Lung (tissue), 12 donors: Measurements from ENCODE around the gene INO80B. TPM values are rescaled to one million over a fixed set of nuclear protein-coding genes. Genes with fewer than 3 reads are reported as not detected.

Source experiments
- ATAC-seq: fragments of 200-7000 bp; cut with Tn5 transposase; one replicate; pipeline ENCODE4 v1.9.1; 2020; ENCODE audit warnings: moderate number of reproducible peaks; ENCODE audit not compliant: insufficient read depth, low FRiP score
- DNase-seq, 3 donors: peaks; one replicate each; pipeline ENCODE4 v3.0.0-alpha.2; 2013 to 2017
- H3K27ac ChIP-seq, 2 donors: one replicate each; pipeline ENCODE4 v1.5.1; 2013; ENCODE audit warnings: mild to moderate bottlenecking in 2 of 2, moderate library complexity in 2 of 2, control low read depth in 1 of 2, inconsistent platforms in 1 of 2, low read depth in 1 of 2, low read length in 1 of 2
- H3K27me3 ChIP-seq, 3 donors: one replicate each; pipeline ENCODE4 v1.5.1; 2013; ENCODE audit warnings: low read length in 2 of 3; ENCODE audit not compliant: control insufficient read depth in 3 of 3, insufficient read depth in 3 of 3
- H3K36me3 ChIP-seq, 4 donors: one replicate each; pipeline ENCODE4 v1.5.1; 2013; ENCODE audit warnings: low read length in 4 of 4, mild to moderate bottlenecking in 1 of 4, moderate library complexity in 1 of 4; ENCODE audit not compliant: control insufficient read depth in 4 of 4, insufficient read depth in 4 of 4
- H3K4me1 ChIP-seq, 5 donors: one replicate each; pipeline ENCODE4 v1.5.1; 2013; ENCODE audit warnings: low read length in 5 of 5, mild to moderate bottlenecking in 2 of 5, moderate library complexity in 1 of 5; ENCODE audit not compliant: control insufficient read depth in 5 of 5, insufficient read depth in 5 of 5
- H3K4me3 ChIP-seq: one replicate; pipeline ENCODE4 v1.5.1; 2013; ENCODE audit warnings: mild to moderate bottlenecking, control low read depth, moderate library complexity
- H3K9ac ChIP-seq, 2 donors: one replicate each; pipeline ENCODE4 v1.5.1; 2013; ENCODE audit warnings: low read length in 2 of 2, control low read depth in 1 of 2; ENCODE audit not compliant: insufficient read depth in 1 of 2
- H3K9me3 ChIP-seq, 4 donors: one replicate each; pipeline ENCODE4 v1.5.1; 2013; ENCODE audit warnings: low read length in 3 of 4, mild to moderate bottlenecking in 1 of 4, moderate library complexity in 1 of 4; ENCODE audit not compliant: control insufficient read depth in 4 of 4, insufficient read depth in 3 of 4
- WGBS, 2 donors: extraction: QIAGEN DNeasy Blood & Tissue Kit; methylation state at CpG; one replicate each; pipeline ENCODE4 v1.1.7; 2013; 5-methylcytosine and 5-hydroxymethylcytosine counted together
- polyA plus RNA-seq, 2 donors: library from polyadenylated mRNA; stranded (reverse); fragments of 200-250 nt; gene quantifications; one replicate each; pipeline ENCODE4 v1.2.1, GENCODE V29; 2013
- total RNA-seq, 2 donors: library from RNA; depleted of rRNA in 1 of 2; stranded (reverse); fragments of >200 nt in 1 of 2; gene quantifications; one replicate each; pipeline ENCODE4 v1.2.1, GENCODE V29; 2014 to 2021
- TF ChIP-seq, protein P1 (sequence below): IDR thresholded peaks from 2 replicates; pipeline ENCODE4 v1.5.1; 2012; ENCODE audit warnings: mild to moderate bottlenecking; ENCODE audit errors: control extremely low read depth, extremely low read depth
- donor health status: control.
- donor health status: control.
- donor health status: Bipolar disorder and iron deficiency.
- donor health status: healthy.
- donor health status: DM: yes; HTN: yes; CAD: no.

Gene INO80B
- total and polyA plus RNA-seq, 4 donors = 22.7 to 72.3 (median 36.9) TPM

DNA sequence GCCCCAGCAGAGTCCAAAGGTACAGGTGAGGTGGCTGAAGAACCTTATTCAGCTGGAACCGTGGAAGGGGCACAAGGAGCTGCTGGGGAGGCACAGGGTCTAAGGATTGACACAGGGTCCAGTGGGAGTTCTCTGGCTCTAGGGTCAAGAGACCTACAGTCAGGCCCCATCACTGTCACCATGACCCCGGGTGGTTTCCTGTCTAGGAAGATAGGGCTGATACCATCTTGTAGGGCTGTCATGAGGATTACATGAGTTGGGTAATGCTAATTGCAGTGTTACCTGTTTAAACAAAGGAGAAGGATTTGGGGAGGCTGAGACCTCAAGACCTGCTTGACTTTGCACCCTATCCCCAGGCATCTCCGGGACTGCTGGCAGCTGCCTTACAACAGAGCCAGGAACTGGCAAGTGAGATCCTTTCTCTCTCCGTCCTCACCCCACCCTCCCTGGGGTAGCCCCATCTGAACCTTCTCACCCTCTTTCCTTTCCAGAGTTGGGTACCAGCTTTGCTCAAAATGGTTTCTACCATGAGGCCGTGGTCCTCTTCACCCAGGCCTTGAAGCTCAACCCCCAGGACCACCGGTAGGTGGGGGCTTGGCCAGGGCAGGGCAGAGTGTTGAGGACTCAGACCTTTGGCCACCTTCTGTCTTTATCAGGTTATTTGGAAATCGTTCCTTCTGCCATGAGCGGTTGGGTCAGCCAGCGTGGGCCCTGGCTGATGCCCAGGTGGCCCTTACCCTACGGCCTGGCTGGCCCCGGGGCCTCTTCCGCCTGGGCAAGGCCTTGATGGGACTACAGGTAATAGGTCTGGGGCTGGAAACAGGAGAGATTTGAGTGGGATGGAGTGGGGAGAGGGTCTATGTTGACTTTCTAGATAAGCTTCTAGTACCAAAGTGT lies 37.0 kb downstream of the INO80B start:
- H3K27ac ChIP-seq = no peak overlapping the region
- no peaks in the 10 kb centered on the region for H3K9me3 ChIP-seq
- peaks cover 0 to 10% (median 4%) of the 10 kb centered on the region in 3 donors for H3K27me3 ChIP-seq
- no peak overlapping the region for H3K9ac ChIP-seq
- ATAC-seq = no peak
- no peak overlapping the region for H3K4me3 ChIP-seq
- TF ChIP-seq, protein P1, sequence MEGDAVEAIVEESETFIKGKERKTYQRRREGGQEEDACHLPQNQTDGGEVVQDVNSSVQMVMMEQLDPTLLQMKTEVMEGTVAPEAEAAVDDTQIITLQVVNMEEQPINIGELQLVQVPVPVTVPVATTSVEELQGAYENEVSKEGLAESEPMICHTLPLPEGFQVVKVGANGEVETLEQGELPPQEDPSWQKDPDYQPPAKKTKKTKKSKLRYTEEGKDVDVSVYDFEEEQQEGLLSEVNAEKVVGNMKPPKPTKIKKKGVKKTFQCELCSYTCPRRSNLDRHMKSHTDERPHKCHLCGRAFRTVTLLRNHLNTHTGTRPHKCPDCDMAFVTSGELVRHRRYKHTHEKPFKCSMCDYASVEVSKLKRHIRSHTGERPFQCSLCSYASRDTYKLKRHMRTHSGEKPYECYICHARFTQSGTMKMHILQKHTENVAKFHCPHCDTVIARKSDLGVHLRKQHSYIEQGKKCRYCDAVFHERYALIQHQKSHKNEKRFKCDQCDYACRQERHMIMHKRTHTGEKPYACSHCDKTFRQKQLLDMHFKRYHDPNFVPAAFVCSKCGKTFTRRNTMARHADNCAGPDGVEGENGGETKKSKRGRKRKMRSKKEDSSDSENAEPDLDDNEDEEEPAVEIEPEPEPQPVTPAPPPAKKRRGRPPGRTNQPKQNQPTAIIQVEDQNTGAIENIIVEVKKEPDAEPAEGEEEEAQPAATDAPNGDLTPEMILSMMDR = no peak
- no peak for DNase-seq
- H3K4me1 ChIP-seq = no peaks in the 10 kb centered on the region
- H3K36me3 ChIP-seq = peaks cover 23 to 42% (median 38%) of the 10 kb centered on the region in 4 donors
- WGBS, 2 donors = 96 to 98% methylated on average over 12 of the region's 12 CpGs

DNA sequence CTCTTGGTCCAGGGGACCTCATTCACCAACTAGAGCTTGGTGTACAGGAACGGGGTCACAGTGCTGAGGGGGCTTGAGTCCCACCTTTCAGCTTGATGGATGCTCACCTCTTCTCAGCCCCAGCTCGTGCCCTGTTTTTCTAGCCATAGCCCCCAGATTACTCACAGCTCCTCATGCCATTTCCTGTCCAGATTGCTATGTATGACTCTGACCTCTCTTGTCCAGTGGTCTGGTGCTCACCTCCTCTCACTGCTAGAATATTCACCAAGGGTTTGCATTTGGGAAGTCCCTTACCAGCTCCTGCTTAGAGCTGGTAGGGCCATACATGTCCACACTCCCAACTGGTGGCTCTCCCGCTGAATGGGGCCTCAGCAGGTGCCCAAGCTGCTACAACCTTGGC lies 38.7 kb downstream of the INO80B start:
- 95 to 96% methylated on average over 3 of the region's 3 CpGs for WGBS, 2 donors
- ATAC-seq (no peak), DNase-seq (no peak)
- Histone ChIP-seq H3K9me3 (no peaks in the 10 kb centered on the region), H3K4me1 (peaks cover 0 to 11% (median 4%) of the 10 kb centered on the region in 5 donors), H3K27me3 (peaks cover 0 to 26% (median 19%) of the 10 kb centered on the region in 3 donors), H3K27ac (no peak overlapping the region), H3K9ac (no peak overlapping the region), H3K4me3 (no peak overlapping the region), H3K36me3 (peaks cover 23 to 42% (median 34%) of the 10 kb centered on the region in 4 donors)
- TF ChIP-seq, protein P1 = no peak

DNA sequence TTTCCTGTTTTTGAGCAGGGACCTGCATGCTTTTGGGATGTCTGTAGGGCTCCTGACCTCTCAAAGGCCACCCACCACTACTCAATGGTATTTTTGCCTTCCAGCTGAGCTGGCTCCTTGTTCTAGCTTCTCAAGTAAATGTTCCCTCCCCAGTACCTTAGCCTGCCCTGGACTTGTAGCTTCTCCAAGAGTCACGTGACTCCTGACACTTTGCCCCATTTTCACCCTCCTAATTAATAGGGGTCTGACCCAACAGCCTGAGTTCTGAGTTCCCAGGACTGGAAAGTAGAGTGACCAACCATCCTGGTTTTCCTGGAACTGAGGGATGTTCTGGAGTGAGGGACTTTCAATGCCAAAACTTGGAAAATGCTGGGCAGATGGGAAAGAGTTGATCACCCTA lies 40.6 kb downstream of the INO80B start:
- Histone ChIP-seq H3K4me1 (peaks cover 0 to 21% (median 4%) of the 10 kb centered on the region in 5 donors), H3K36me3 (peaks cover 16 to 36% (median 26%) of the 10 kb centered on the region in 4 donors), H3K4me3 (no peak overlapping the region), H3K27me3 (peaks cover 0 to 43% (median 35%) of the 10 kb centered on the region in 3 donors), H3K9me3 (no peaks in the 10 kb centered on the region), H3K9ac (no peak overlapping the region), H3K27ac (no peak overlapping the region)
- DNase-seq = no peak
- ATAC-seq = no peak
- TF ChIP-seq, protein P1 = no peak
- 92 to 100% methylated on average over 1 of the region's 1 CpG for WGBS, 2 donors
